Measurements from ENCODE around the gene ADCK1. TPM values are rescaled to one million over a fixed set of nuclear protein-coding genes. Genes with fewer than 3 reads are reported as not detected.

Gene ADCK1
- total and polyA plus RNA-seq, 4 donors = 5.7 to 8.8 (median 7.0) TPM

DNA sequence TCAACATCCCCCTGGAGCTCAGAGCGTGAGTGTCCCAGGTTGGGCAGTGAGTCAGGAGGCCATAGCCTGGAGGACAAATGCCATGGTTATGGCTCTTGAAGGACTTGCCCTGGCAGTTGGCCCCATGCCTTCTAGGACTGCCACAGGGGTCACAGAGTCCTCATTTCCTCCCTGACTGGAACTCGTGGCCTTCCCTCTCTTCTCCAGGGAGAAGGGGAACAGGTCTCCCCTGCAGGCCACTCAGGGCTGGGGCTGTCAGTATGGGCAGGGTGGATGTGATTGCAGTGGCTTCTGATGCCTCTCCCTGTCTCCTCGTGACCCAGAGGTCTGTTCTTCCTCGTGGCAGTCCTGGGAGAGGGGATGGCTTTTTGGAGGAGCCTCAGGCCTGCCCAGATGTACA, 70.7 kb downstream of the ADCK1 start:
- Histone ChIP-seq H3K4me3 (no peak overlapping the region), H3K9me3 (ENCODE audit: control insufficient read depth in 4 of 4, insufficient read depth in 3 of 4, low read length in 3 of 4) (peaks cover 0 to 2% (median 0%) of the 10 kb centered on the region in 4 donors), H3K9ac (ENCODE audit: insufficient read depth in 1 of 2, low read length in 2 of 2) (no peak overlapping the region), H3K27ac (ENCODE audit: low read depth in 1 of 2, low read length in 1 of 2) (no peak overlapping the region), H3K36me3 (ENCODE audit: control insufficient read depth in 4 of 4, insufficient read depth in 4 of 4, low read length in 4 of 4) (no peaks in the 10 kb centered on the region), H3K4me1 (ENCODE audit: control insufficient read depth in 5 of 5, insufficient read depth in 5 of 5, low read length in 5 of 5) (no peaks in the 10 kb centered on the region), H3K27me3 (ENCODE audit: control insufficient read depth in 3 of 3, insufficient read depth in 3 of 3, low read length in 2 of 3) (no peaks in the 10 kb centered on the region)
- TF ChIP-seq, protein P1, sequence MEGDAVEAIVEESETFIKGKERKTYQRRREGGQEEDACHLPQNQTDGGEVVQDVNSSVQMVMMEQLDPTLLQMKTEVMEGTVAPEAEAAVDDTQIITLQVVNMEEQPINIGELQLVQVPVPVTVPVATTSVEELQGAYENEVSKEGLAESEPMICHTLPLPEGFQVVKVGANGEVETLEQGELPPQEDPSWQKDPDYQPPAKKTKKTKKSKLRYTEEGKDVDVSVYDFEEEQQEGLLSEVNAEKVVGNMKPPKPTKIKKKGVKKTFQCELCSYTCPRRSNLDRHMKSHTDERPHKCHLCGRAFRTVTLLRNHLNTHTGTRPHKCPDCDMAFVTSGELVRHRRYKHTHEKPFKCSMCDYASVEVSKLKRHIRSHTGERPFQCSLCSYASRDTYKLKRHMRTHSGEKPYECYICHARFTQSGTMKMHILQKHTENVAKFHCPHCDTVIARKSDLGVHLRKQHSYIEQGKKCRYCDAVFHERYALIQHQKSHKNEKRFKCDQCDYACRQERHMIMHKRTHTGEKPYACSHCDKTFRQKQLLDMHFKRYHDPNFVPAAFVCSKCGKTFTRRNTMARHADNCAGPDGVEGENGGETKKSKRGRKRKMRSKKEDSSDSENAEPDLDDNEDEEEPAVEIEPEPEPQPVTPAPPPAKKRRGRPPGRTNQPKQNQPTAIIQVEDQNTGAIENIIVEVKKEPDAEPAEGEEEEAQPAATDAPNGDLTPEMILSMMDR (IDR thresholded peaks at IDR 0.05; ENCODE audit: control extremely low read depth, extremely low read depth) = no peak
- no peak for ATAC-seq (ENCODE audit: insufficient read depth, low FRiP score)
- WGBS, 2 donors = 73 to 83% methylated on average over 4 of the region's 4 CpGs
- DNase-seq = no peak

DNA sequence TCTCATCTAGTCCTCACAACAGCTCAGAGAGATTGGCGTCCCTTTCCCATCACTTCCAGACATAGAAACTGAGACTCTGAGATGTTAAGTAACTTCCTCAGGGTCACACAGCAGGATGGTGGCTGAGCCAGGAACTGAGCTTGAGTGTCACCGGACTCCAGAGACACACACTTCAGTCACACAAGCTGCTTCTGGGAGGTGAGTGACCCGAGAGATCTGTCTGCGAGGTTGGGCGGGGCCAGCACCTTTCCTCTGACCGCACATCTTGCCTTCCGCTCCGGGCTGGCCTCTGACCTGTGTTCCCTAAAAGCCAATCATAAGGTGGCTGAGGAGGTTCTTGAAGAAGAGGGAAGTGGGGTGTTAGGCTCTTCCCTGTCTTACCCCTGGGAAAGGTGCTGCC, 72.2 kb downstream of the ADCK1 start:
- WGBS, 2 donors = 94% methylated on average over 8 of the region's 8 CpGs
- Histone ChIP-seq H3K36me3 (ENCODE audit: control insufficient read depth in 4 of 4, insufficient read depth in 4 of 4, low read length in 4 of 4) (no peaks in the 10 kb centered on the region), H3K9me3 (ENCODE audit: control insufficient read depth in 4 of 4, insufficient read depth in 3 of 4, low read length in 3 of 4) (peaks cover 0 to 3% (median 0%) of the 10 kb centered on the region in 4 donors), H3K4me3 (no peak overlapping the region), H3K9ac (ENCODE audit: insufficient read depth in 1 of 2, low read length in 2 of 2) (no peak overlapping the region), H3K27me3 (ENCODE audit: control insufficient read depth in 3 of 3, insufficient read depth in 3 of 3, low read length in 2 of 3) (no peaks in the 10 kb centered on the region), H3K27ac (ENCODE audit: low read depth in 1 of 2, low read length in 1 of 2) (no peak overlapping the region), H3K4me1 (ENCODE audit: control insufficient read depth in 5 of 5, insufficient read depth in 5 of 5, low read length in 5 of 5) (no peaks in the 10 kb centered on the region)
- DNase-seq (no peak), ATAC-seq (ENCODE audit: insufficient read depth, low FRiP score) (no peak)
- TF ChIP-seq, protein P1 (IDR thresholded peaks at IDR 0.05; ENCODE audit: control extremely low read depth, extremely low read depth) = no peak

DNA sequence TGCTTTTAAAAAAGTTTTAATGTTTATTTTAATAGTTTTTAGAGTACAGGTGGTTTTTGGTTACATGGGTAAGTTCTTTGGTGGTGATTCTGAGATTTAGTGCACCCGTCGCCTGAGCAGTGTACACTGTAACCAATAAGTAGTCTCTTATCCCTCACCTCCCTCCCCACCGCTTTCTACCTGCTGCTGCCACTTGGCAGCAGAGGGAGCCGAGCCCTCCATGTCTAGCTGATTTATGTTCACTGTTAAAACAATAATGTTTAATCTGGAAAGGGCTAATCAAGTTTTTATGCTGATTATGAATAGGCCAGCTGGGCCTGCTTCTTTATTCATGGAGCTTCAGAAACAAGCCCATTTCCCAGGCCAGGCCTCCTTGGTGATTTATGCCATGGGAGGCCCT, 73.1 kb downstream of the ADCK1 start:
- Histone ChIP-seq H3K4me3 (no peak overlapping the region), H3K9me3 (ENCODE audit: control insufficient read depth in 4 of 4, insufficient read depth in 3 of 4, low read length in 3 of 4) (peaks cover 0 to 3% (median 0%) of the 10 kb centered on the region in 4 donors), H3K9ac (ENCODE audit: insufficient read depth in 1 of 2, low read length in 2 of 2) (no peak overlapping the region), H3K27ac (ENCODE audit: low read depth in 1 of 2, low read length in 1 of 2) (no peak overlapping the region), H3K4me1 (ENCODE audit: control insufficient read depth in 5 of 5, insufficient read depth in 5 of 5, low read length in 5 of 5) (no peaks in the 10 kb centered on the region), H3K36me3 (ENCODE audit: control insufficient read depth in 4 of 4, insufficient read depth in 4 of 4, low read length in 4 of 4) (no peaks in the 10 kb centered on the region), H3K27me3 (ENCODE audit: control insufficient read depth in 3 of 3, insufficient read depth in 3 of 3, low read length in 2 of 3) (no peaks in the 10 kb centered on the region)
- no peak for DNase-seq
- no peak for ATAC-seq (ENCODE audit: insufficient read depth, low FRiP score)
- TF ChIP-seq, protein P1 (IDR thresholded peaks at IDR 0.05; ENCODE audit: control extremely low read depth, extremely low read depth) = no peak
- WGBS, 2 donors = 94 to 97% methylated on average over 4 of the region's 4 CpGs

DNA sequence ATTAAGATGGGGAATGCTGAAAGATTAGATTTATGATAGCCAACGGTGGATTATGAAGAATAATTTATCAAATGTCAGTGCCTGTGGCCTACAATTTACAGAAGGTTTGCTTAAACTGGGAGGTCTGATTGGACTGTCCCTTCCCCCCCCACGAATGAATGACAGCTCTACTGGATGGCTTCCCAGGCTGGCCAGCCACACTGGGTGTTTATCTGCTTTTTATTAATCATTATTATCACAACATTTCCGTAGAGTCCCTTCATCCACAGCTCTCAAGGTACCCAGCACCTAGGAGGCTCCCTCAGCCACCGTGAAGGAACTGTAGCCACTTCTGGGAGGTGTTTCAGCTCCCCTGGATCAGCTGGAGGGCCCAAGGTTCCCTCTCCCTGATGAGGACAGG, 78.9 kb downstream of the ADCK1 start:
- DNase-seq = no peak
- no peaks in the 10 kb centered on the region for H3K27me3 ChIP-seq (ENCODE audit: control insufficient read depth in 3 of 3, insufficient read depth in 3 of 3, low read length in 2 of 3)
- WGBS, 2 donors = 70 to 77% methylated on average over 4 of the region's 4 CpGs

More for the DNA sequence above, 78.9 kb downstream of the ADCK1 start:
- no peak for ATAC-seq (ENCODE audit: insufficient read depth, low FRiP score)
- Histone ChIP-seq H3K27ac (ENCODE audit: low read depth in 1 of 2, low read length in 1 of 2) (no peak overlapping the region), H3K36me3 (ENCODE audit: control insufficient read depth in 4 of 4, insufficient read depth in 4 of 4, low read length in 4 of 4) (no peaks in the 10 kb centered on the region), H3K9ac (ENCODE audit: insufficient read depth in 1 of 2, low read length in 2 of 2) (no peak overlapping the region), H3K4me3 (no peak overlapping the region), H3K9me3 (ENCODE audit: control insufficient read depth in 4 of 4, insufficient read depth in 3 of 4, low read length in 3 of 4) (peaks cover 0 to 3% (median 0%) of the 10 kb centered on the region in 4 donors), H3K4me1 (ENCODE audit: control insufficient read depth in 5 of 5, insufficient read depth in 5 of 5, low read length in 5 of 5) (peaks cover 0 to 5% (median 2%) of the 10 kb centered on the region in 5 donors)
- TF ChIP-seq, protein P1 (IDR thresholded peaks at IDR 0.05; ENCODE audit: control extremely low read depth, extremely low read depth) = no peak

Measured in lung (tissue), 12 donors.